GM19463 (cell line): Measurements from ENCODE around the gene LILRA1.
"Not testable (repeated sequence)": the region's sequence is repeated elsewhere in the genome, so short reads cannot be mapped to it uniquely, and the experiment has no call there.

ENCODE experiments used
- ATAC-seq: cut with Tn5 transposase; IDR thresholded peaks from one replicate; pipeline ENCODE4 v1.9.1; 2021; ENCODE audit warnings: mild to moderate bottlenecking, moderate library complexity; ENCODE audit not compliant: unreplicated experiment

The LILRA1 gene

DNA sequence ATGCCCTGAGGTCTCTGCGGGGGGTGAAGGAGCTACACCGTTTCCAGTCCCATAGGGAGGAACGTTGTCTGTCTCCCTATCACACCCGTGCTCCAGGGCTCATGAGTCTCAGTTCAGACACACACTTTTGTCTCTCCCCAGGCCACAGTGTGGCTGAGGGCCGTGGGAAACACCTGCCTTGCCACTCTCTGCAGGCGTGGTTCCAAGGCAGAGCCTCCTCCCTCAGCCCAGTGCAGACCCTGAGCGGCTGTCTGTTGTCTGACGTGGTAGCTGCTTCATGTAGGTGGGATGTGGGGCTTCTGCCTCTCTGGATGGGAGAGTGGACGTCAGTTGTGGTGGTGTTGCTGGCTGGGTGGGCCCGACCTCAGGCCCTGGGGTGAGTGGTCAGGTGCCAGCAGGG, 30.8 kb downstream of the LILRA1 start:
- ATAC-seq, result not testable (repeated sequence)

DNA sequence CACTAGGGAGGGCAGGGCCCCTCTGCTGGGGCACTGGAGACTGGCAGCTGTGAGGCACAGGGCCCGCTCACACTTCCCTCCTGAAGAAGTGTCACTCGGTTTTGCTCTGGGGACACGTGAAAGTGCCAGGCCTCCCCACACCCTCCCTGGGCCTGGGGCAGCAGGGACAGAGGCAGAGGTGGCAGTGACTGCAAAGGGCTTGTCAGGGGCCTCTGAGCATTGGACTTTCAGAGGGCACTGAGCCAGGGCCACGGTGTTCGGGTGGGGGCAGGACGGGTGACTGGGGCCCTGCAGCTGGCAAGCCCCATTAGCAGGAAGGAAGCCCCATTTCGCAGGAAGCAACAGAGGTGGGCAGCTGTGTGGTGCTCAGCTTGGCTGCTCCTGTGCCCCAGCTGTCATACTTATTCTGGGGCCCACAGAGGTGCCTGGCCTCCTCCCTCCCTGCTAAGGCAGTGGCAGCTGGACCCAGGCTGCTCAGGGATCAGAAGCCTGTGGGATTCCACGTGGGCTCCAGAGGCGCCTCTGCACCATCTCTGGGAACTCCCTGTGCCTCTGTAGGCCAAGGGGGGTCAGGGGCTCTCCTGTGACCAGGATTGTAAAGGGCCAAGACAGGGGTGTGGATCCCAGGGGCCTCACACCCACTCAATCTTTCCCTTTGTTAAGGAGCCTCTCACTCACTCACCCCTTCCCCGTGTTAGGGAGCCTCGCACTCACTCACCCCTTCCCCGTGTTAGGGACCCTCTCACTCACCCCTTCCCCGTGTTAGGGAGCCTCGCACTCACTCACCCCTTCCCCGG, 31.7 kb downstream of the LILRA1 start:
- ATAC-seq, result not testable (repeated sequence)

DNA sequence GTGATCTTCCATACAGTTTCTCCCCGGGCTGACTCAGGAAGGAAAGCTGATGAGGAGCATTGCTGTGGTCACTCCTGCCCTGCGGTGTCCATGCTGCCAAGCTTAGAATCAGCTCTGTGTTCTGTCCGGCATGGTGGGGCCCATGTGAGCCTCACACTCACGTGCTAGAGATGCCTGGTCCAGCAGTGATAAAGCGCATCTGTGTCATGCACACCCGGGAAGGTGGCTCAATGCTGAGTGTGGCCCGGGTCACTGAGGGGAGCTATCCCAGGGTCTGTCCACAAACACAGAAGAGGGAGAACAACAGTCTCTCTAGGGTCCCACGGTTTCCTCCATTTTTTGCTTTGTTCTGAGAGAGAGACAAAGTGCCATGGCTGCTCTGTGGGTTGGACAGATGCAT, 33.3 kb downstream of the LILRA1 start:
- ATAC-seq, result no peak

DNA sequence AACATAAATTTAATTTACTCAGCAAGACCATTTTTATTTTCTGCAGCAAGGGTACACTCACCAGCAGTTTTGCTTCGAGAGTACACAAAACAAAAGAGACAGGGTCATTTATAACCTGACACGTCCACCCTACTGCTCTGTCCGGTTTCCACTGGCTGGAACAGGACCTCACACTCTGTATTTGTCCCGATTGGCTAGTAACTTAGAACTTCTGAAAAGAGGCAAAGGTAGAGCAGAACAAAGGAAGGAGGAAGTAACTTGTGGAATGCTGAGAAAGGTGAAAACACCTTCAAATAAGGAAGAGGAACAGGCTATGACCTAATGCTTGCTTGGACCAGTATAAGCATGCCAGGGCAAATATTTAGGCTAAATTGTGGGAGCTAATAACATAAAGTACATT, 34.5 kb downstream of the LILRA1 start:
- ATAC-seq, result not testable (repeated sequence)

DNA sequence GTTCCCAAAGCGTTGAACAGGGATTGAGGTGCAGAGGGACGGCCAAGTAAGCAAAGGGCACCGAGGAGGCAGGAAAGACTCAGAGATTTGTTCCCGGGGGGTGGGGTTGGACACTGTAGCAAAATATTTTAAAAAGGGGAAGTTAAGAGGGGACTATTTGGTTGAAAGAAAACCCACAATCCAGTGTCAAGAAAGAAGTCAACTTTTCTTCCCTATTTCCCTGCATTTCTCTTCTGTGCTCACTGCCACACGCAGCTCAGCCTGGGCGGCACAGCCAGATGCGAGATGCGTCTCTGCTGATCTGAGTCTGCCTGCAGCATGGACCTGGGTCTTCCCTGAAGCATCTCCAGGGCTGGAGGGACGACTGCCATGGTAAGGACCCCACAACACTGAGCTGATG, 36.8 kb downstream of the LILRA1 start, which contains the start of gene LILRB1:
Gene LILRB1 (plus strand): TSS at position 223 of the 400 bp plus-strand sequence. CDS start 590 bp downstream, outside the sequence.
- ATAC-seq, result not testable (repeated sequence)

DNA sequence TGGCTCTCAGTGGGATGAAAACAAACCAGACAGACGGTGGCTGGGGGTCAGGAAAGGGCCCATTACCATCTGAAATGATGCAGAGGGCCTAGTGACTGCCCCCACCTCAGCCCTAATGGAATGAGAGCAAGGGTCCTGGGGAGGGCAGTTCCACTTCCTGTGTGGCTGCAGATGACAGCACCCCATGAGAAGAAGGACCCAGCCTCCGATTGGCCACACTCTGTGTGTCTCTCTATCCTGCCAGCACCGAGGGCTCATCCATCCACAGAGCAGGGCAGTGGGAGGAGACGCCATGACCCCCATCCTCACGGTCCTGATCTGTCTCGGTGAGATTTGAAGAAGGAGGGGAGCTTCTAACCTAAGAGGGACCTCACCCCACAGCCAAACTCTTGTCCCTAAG, 37.4 kb downstream of the LILRA1 start:
- ATAC-seq, result no peak

DNA sequence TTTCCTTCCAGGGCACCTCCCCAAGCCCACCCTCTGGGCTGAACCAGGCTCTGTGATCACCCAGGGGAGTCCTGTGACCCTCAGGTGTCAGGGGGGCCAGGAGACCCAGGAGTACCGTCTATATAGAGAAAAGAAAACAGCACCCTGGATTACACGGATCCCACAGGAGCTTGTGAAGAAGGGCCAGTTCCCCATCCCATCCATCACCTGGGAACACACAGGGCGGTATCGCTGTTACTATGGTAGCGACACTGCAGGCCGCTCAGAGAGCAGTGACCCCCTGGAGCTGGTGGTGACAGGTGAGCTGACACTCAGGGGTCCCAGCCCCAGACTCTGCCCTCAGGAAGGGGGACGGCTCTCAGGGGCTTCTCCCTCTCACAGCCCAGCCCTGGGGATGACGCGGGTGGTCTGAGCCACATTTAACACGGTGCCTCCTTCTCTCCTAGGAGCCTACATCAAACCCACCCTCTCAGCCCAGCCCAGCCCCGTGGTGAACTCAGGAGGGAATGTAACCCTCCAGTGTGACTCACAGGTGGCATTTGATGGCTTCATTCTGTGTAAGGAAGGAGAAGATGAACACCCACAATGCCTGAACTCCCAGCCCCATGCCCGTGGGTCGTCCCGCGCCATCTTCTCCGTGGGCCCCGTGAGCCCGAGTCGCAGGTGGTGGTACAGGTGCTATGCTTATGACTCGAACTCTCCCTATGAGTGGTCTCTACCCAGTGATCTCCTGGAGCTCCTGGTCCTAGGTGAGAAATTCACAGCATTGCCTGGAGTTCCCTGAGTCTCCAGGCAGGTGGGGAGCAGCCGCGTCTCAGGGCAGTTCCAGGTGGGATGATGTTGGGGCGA, 38.3 kb downstream of the LILRA1 start:
- not testable (repeated sequence) for ATAC-seq

DNA sequence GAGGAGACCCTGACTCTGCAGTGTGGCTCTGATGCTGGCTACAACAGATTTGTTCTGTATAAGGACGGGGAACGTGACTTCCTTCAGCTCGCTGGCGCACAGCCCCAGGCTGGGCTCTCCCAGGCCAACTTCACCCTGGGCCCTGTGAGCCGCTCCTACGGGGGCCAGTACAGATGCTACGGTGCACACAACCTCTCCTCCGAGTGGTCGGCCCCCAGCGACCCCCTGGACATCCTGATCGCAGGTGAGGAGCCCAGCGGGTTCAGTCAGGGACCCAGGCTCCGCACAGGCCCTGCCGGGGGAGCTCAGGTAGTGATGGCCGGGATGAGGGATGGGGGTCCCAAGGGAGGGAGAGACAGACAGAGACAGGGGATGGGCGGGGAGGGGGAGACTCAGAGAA, 39.1 kb downstream of the LILRA1 start:
- not testable (repeated sequence) for ATAC-seq

DNA sequence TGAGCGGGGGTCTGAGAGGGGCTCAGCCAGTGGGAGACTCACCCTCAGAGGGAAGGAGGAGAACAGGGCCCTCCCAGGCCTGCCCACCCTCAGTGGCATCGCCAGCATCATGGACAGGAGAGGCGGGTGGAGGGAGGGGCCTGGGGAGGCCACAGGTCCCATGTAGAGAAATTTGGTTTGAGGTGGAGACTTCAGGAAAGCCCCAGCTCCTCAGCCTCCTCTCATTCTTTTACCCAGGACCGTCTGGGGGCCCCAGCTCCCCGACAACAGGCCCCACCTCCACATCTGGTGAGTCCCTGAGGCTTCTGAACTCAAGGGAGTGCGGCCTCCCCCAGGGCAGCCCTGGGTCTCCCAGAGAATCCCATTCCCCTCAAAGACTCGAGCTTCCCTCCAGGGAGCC, 40.0 kb downstream of the LILRA1 start:
- no peak for ATAC-seq

DNA sequence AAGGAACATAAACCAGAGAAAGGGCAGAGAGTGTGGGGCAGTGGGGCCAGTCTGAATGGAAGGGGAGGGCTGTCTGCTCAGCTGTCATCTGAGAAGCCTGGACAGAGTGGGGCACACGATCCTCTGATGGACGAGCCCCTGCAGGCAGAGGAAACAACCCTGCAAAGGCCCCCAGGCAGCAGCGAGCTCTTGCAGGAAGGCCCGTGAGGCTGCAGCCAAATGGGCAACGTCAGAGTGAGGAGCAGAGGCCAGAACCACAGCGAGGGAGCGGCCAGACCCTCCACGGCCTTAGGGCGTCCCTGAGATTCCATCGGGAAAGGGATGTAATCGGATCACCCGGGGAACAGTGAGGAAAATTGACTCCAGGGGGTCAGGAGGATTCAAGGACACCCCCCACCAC, 42.6 kb downstream of the LILRA1 start:
- ATAC-seq, result not testable (repeated sequence)

DNA sequence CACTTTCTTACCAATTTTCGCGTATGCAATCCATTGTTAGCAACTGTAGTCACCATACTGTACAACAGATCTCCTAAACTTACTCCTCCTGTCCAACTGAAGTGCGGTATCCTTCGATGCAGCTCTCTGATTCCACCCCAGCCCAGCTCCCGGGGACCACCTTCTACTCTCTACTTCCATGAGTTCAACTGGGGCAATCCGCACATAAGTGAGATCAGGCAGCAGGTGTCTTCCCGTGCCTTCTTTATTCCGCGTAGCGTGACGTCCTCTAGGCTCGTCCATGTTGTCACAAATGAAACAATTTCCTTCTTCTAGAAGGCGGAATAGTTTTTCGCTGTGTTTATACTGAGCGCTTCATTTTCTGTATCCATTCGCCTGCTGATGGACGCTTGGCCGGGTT, 45.3 kb downstream of the LILRA1 start:
- ATAC-seq, result no peak

DNA sequence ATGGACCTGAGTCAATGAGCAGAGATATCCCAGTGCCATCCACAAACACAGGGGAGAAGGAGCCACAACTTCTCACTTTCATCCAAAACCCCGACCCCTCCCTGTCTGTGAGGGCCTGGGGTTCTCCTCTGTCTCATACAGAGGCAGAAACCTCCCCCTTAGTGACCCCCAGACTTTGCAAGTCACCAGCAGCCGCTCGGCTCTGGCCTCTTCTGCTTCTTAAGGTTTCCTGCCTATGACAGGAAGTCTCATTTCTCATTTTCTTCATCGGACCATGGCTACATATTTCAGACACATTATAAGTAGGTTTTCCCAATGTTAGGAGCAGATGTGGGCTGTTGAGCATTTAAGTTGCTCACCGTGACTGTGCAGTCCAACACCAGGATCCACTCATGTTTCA, 49.5 kb downstream of the LILRA1 start:
- not testable (repeated sequence) for ATAC-seq

DNA sequence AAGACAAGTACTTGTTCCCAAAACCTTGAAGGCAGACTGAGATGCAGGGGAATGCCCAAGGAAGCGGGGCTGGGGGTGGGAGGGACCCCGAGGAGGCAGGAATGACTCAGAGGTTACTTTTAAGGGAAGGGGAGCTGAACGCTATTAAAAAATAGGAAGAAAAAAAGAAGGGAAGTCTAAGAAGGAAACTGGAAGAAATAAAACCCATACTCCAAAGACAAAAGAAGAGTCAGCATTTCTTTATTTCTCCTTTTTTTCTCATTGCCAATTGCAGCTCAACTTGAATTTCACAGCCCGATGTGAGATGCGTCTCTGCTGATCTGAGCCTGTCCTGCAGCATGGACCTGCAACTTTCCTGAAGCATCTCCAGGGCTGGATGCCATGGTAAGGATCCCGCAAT, 50.2 kb downstream of the LILRA1 start:
- ATAC-seq, result not testable (repeated sequence)

DNA sequence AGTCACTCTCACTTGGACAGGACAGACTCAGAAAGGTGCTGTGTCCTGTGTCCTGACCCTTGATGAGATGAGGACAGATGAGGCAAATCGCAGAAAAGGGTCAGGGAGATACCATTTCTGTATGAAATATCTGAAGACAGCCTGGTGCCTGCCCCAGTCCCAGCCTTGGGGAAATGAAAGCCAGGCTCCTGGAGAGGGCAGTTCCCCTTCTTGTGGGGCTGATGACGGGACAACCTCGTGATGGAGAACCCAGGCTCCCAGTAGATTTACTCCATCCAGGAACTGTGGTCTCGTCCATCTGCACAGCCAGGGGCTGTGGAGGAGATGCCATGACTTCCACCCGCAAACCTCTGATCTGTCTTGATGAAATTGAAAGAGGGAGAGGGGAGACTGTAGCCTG, 50.6 kb downstream of the LILRA1 start:
- no peak for ATAC-seq

DNA sequence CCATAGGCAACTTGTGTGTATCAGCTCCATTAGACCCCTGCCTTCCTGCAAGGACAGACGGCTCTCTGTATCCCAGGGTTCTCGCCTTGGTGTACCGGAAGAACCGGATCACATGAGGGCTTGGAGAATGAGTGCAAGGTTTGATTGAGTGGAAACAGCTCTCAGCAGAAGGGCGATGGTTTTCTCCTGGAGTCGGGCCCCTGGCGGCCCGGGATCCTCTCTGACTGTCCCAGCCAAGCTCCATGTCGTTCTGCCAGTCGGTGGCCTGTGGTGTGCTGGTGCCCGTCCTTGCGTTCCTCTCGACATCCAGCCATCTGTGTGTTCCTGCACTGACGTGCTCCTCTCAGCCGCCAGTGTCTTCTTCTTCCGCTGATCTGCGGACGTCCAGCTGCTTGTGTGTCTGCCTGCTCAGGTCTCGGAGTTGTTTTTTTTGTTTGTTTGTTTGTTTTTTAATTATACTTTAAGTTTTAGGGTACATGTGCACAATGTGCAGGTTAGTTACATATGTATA, 53.0 kb downstream of the LILRA1 start:
- ATAC-seq, result no peak

DNA sequence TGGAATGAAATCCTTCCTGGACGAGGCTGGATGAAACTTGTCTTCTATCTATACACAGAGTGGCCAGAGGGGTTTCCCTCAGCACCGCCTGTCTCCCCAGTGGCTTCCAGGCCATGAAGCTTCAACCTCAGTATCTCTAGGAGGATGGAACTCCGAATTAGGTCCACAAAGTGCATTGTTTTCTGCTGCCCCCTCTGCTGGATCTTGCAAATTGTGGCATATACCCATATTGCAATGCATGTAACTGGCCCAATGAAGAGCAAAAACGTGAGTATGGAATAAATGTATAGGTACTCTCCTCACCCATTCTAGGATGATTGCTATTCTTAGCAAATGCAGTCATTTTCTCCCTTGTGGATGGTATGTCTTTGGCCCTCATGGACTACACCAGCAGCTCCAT, 54.7 kb downstream of the LILRA1 start:
- no peak for ATAC-seq

DNA sequence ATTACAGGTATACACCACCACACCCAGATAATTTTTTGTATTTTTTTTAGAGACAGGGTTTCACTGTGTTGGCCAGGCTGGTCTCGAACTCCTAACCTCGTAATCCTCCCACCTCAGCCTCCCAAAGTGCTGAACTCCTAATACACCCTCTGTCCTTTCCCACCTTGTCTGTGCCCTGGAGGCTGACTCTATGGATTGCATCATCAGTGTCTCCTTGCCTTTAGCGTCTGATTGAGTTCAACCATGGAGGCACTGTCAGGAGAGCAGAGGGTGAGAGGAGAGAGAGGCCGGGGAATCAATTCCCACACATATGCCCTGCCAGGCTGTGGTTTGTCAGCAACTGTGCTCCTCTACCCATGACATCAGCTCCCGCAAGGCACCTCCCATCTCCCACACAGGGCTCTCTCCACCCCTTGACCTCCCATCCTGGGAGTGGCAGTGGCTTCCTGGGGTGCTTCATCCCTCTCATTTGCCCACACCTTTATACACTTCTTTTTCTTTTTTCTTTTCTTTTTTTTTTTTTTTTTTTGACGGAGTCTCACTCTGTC, 56.8 kb downstream of the LILRA1 start:
- no peak for ATAC-seq
